GM18873 (cell line): ENCODE data around the gene ITM2B.

Source experiments
- ATAC-seq: cut with Tn5 transposase; IDR thresholded peaks from one replicate; pipeline ENCODE4 v1.9.1; 2021; ENCODE audit warnings: mild to moderate bottlenecking, moderate library complexity, moderate number of reproducible peaks; ENCODE audit not compliant: unreplicated experiment, low FRiP score

ITM2B gene

GRCh38 chr13:48255090-48255489 lies 22.1 kb downstream of the ITM2B start:
- ATAC-seq = no peak

DNA sequence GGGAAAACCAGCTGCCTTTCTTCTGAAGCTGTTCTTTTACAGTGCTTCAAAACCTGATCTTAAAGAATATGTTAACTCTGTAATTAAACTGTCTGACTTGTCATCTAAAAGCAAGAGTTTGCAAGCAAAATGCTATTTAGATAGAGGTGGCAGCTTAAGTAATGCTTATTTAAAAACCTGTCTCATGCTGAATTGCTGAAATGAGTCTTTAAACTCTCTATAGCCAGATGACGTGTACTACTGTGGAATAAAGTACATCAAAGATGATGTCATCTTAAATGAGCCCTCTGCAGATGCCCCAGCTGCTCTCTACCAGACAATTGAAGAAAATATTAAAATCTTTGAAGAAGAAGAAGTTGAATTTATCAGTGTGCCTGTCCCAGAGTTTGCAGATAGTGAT lies 22.9 kb downstream of the ITM2B start:
- ATAC-seq = no peak

- ATAC-seq = no peak
These were observed 25.0 kb downstream of the ITM2B start for GRCh38 chr13:48258002-48258401.

GRCh38 chr13:48258430-48258829 lies 25.4 kb downstream of the ITM2B start:
- no peak for ATAC-seq

- ATAC-seq = no peak
These were observed 28.0 kb downstream of the ITM2B start for GRCh38 chr13:48260970-48261369.

- no peak for ATAC-seq
These were observed 30.2 kb downstream of the ITM2B start for GRCh38 chr13:48263196-48263595.

DNA sequence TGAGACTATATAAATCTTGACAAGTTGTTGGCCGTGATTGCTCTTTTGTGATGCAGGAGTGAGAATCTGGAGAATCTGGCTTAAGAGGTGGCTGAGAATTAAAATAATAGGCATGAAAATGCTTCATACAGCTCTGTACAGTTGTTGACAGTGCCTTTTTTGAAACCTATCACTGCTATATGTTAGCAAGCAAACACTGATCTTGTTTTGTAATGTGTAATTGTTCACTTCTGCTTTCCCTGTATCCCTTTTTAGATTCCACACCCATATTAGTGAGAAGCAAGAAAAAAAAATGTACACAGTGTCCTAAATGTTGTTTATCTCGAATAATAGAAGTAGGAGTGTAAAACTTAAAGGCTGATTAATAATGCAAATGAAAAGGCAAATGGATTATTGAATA lies 31.1 kb downstream of the ITM2B start:
- ATAC-seq = no peak

GRCh38 chr13:48265217-48265815 lies 32.3 kb downstream of the ITM2B start:
- ATAC-seq = no peak

GRCh38 chr13:48266150-48266549 lies 33.1 kb downstream of the ITM2B start:
- no peak for ATAC-seq

DNA sequence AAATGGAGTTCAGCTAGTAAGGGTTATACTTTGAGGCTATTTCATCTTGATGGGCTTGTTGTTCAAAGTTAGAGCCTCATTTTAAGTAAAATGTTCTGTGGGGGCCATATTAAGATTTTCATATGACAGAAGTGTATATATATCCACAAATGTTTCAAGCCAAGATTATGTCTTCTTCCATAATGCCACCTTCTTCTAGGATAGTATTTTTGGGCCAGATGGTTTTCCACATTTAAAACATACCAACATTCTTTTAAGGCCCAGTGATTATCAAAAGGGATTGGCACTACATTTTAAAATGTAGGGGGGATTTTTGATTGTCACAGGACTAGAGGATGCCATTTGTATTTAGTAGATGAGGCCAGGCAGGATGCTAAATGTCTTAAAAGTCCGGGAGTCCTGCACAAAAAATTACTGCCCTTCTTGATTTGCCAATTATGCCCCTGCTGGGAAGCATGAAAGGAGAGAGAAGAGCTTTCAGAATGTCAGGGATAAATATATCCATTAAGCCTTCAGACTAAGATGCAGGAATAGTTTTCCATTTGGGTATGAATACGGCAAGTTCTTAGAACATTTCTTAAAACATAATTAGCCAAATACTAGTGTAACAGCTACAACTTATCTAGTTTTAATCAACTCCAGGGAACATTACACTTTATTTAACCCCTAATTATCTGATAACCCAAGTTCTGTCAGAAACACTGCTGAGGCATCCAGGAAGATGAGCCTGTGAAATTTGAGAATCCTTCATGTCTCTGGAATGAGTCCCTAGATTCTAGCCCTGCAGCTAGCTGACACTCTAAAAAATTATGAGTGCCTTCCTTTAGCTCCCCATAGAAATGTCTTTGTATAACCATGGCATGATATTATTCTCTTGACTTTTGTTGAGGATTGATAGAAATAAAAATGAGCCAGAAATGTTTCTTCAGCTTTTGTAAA lies 34.0 kb downstream of the ITM2B start:
- ATAC-seq = no peak

GRCh38 chr13:48268019-48268418 lies 35.0 kb downstream of the ITM2B start:
- no peak for ATAC-seq

DNA sequence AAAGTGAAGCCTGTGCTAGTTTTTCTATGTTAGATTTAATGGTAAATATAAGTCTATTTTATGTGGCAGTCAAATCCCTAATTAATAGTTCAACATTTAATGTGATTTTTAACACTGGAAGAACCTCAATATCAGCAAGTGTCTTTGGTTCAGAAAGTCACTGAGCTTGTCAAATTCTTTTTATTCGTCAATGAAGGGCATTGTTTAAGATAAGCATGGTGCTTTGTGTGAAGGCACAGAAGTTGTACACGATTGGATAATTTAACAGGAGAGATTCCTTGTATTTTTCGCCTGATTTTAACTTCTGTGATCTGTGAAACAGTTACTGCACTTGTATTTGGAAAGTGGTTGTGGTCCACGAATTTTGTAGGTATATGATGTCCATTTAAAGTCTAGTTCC lies 40.3 kb downstream of the ITM2B start:
- ATAC-seq = no peak

GRCh38 chr13:48275507-48275906 lies 42.5 kb downstream of the ITM2B start:
- no peak for ATAC-seq

GRCh38 chr13:48278806-48279205 lies 45.8 kb downstream of the ITM2B start:
- no peak for ATAC-seq

DNA sequence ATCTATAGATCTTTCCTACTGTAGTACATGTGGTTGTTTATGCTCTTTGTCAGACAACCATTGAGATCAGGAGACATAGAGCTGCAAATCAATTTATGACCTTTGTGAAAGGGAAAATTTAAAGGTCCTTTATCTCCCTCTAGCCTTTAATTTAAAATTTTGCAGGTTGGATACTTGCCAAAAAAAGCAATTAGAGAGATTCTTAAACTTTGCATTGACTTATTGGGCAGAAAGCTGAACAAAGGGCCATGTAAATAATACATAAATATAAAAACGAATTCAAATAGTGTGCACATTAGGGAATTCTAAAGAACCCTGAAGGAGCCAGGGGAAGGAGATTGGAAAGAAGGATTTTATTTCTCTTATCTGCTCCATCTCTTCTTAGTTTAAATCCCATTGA lies 48.5 kb downstream of the ITM2B start:
- ATAC-seq = no peak

- no peak for ATAC-seq
These were observed 58.7 kb downstream of the ITM2B start for GRCh38 chr13:48291730-48292129.

- no peak for ATAC-seq
These were observed 59.6 kb downstream of the ITM2B start for GRCh38 chr13:48292650-48293049.

- no peak for ATAC-seq
These were observed 61.6 kb downstream of the ITM2B start for GRCh38 chr13:48294653-48295052.

GRCh38 chr13:48295271-48295670 lies 62.3 kb downstream of the ITM2B start:
- ATAC-seq = no peak

DNA sequence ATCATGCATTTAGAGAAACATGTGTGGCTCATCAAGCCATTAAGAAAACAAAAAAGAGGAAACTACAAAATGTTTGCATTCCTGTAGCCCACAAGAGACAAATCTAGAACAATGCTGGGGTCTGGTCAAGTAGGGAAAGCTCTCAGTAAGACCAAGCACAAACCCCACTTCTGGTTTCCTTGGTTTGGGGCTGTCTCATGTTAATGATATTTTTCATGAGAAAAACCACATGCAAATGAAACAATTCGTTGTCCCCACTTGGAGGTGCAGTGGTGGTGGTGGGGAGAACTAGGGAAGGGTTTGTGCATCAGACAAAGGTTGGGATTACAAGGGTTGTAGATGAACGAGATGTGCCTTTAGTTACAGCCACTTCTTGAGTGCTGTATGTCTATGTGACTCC lies 63.5 kb downstream of the ITM2B start:
- ATAC-seq = no peak

GRCh38 chr13:48297131-48297786 lies 64.3 kb downstream of the ITM2B start:
- ATAC-seq = no peak
